AG10803 (cell line): Measurements from ENCODE around the gene UBB.
A peak's percentile ranks its signal among the peaks of the same experiment; 100 is the strongest.

ENCODE experiments used
- DNase-seq: peaks from one replicate; pipeline ENCODE4 v3.0.0; 2010; ENCODE audit warnings: low read depth
- H3K4me3 ChIP-seq: 2 replicates; pipeline ENCODE4 v1.5.1; 2011; ENCODE audit warnings: mild to moderate bottlenecking, low read length, control low read depth
- CTCF ChIP-seq: conservative IDR thresholded peaks from 2 replicates; pipeline ENCODE4 v1.5.1; 2011; ENCODE audit warnings: mild to moderate bottlenecking, low read length, control low read depth, inconsistent platforms

UBB gene

GRCh38 chr17:16428098-16428882, 47.4 kb downstream of the UBB start:
- peak; percentile 79 for TF ChIP-seq CTCF
- DNase-seq, result peak; percentile 71
- H3K4me3 ChIP-seq, result no peak overlapping the region

GRCh38 chr17:16429083-16429482, 48.2 kb downstream of the UBB start:
- DNase-seq, result no peak
- TF ChIP-seq CTCF, result no peak
- no peak overlapping the region for H3K4me3 ChIP-seq

- DNase-seq, result no peak
- no peak overlapping the region for H3K4me3 ChIP-seq
- TF ChIP-seq CTCF, result no peak
Measured at GRCh38 chr17:16430650-16431049, 49.8 kb downstream of the UBB start.

- H3K4me3 ChIP-seq, result no peak overlapping the region
- TF ChIP-seq CTCF, result no peak
- DNase-seq, result no peak
Measured at GRCh38 chr17:16432017-16432416, 51.1 kb downstream of the UBB start.
